HepG2 (cell line): ENCODE results near the gene VDAC1. TPM values are rescaled to one million over a fixed set of nuclear protein-coding genes. Genes with fewer than 3 reads are reported as not detected.

Source experiments
- ATAC-seq: fragments of 200-7000 bp; cut with Tn5 transposase; 3 replicates; pipeline ENCODE4 v1.9.1; 2020; ENCODE audit warnings: mild to moderate bottlenecking, moderate library complexity
- BruUV-seq: library from RNA; stranded (reverse); fragments of 400-500 nt; replicated peaks from 2 replicates; lab custom pipeline; 2021; lab: Mats Ljungman, UMichigan
- CTCF ChIA-PET: fragments of 300-600 bp; formaldehyde crosslinking; extraction: SDS; loops from one replicate; lab custom pipeline; 2021; ENCODE audit warnings: low total read pairs, inconsistent platforms, low intra/inter-chr PET ratio; lab: Yijun Ruan, JAX
- POLR2A ChIA-PET: fragments of 350-600 bp; sonication (Branson Sonifier 250); formaldehyde crosslinking; loops from one replicate; lab custom pipeline; 2020; ENCODE audit warnings: antibody characterized with exemption, inconsistent platforms; lab: Yijun Ruan, JAX
- DNase-seq: peaks from one replicate; pipeline ENCODE4 v3.0.0-alpha.2; 2015; ENCODE audit warnings: low spot score
- FAIRE-seq: peaks from 3 replicates; lab custom pipeline; 2011; peaks lifted over from hg19 to GRCh38; lab: Jason Lieb, UNC
- H2AFZ ChIP-seq: one replicate; pipeline ENCODE4 v1.6.1; 2011; ENCODE audit warnings: low read length, inconsistent platforms
- H3K27ac ChIP-seq: fragments of 300-600 bp; 3 replicates; pipeline ENCODE4 v1.8.0; 2011; ENCODE audit warnings: mixed run types, mild to moderate bottlenecking, mixed read lengths, low read length, inconsistent platforms; ENCODE audit not compliant: insufficient read depth; ENCODE audit errors: extremely low read length
- H3K27me3 ChIP-seq, 2 experiments: fragments of 200-600 bp in 1 of 2; 2 replicates in 1 of 2; 3 replicates in 1 of 2; pipeline versions ENCODE4 v1.6.0 to v1.8.0; 2011; ENCODE audit warnings: low read length in 2 of 2, mild to moderate bottlenecking in 2 of 2, moderate library complexity in 2 of 2, inconsistent platforms in 1 of 2; ENCODE audit not compliant: insufficient read depth in 2 of 2, control insufficient read depth in 1 of 2
- H3K36me3 ChIP-seq, 2 experiments: fragments of 200-600 bp in 1 of 2; replicated peaks in 1 of 2; 2 replicates in 1 of 2; 3 replicates in 1 of 2; pipeline versions ENCODE4 v1.5.1 to v1.8.0; 2011; ENCODE audit warnings: low read length in 2 of 2, inconsistent platforms in 1 of 2; ENCODE audit not compliant: insufficient read depth in 2 of 2, control insufficient read depth in 1 of 2
- H3K4me1 ChIP-seq: 2 replicates; pipeline ENCODE4 v1.5.1; 2012; ENCODE audit warnings: low read length, inconsistent platforms; ENCODE audit not compliant: insufficient read depth
- H3K4me2 ChIP-seq: 2 replicates; pipeline ENCODE4 v1.6.0; 2011; ENCODE audit warnings: low read depth, low read length, inconsistent platforms
- H3K4me3 ChIP-seq, 3 experiments: fragments of 200-600 bp in 1 of 3; sonication (generic), shearing (Covaris generic) in 1 of 3; replicated peaks in 1 of 3; 2 replicates each; pipeline ENCODE4 v1.5.1; 2011 to 2016; ENCODE audit warnings: low read length in 3 of 3, inconsistent platforms in 2 of 3, low read depth in 2 of 3, mild to moderate bottlenecking in 2 of 3, control low read depth in 1 of 3, mixed read lengths in 1 of 3; ENCODE audit not compliant: insufficient read depth in 1 of 3
- H3K79me2 ChIP-seq: one replicate; pipeline ENCODE4 v1.6.1; 2011; ENCODE audit warnings: low read length, inconsistent platforms; ENCODE audit not compliant: insufficient read depth
- H3K9ac ChIP-seq: 2 replicates; pipeline ENCODE4 v1.6.0; 2011; ENCODE audit warnings: mild to moderate bottlenecking, low read depth, low read length, inconsistent platforms; ENCODE audit not compliant: insufficient read depth
- H3K9me3 ChIP-seq: 2 replicates; pipeline ENCODE4 v1.5.1; 2012; ENCODE audit warnings: mild to moderate bottlenecking, low read length
- H4K20me1 ChIP-seq: 2 replicates; pipeline ENCODE4 v1.6.0; 2011; ENCODE audit warnings: inconsistent platforms, mild to moderate bottlenecking, low read length, moderate library complexity; ENCODE audit not compliant: insufficient read depth
- FOXM1 ChIP-seq: sonication (generic); formaldehyde crosslinking; IDR thresholded peaks from 2 replicates; pipeline ENCODE4 v1.5.0; 2020; ENCODE audit warnings: missing genetic modification reagents
- HNRNPL ChIP-seq: fragments of 200-400 bp; formaldehyde crosslinking; IDR thresholded peaks from 2 replicates; pipeline ENCODE4 v1.6.1; 2017; ENCODE audit warnings: mild to moderate bottlenecking, low read depth, low read length
- MZF1 ChIP-seq: sonication (generic); formaldehyde crosslinking; IDR thresholded peaks from 2 replicates; pipeline ENCODE4 v1.8.1; 2023; ENCODE audit warnings: mild to moderate bottlenecking, missing genetic modification reagents, borderline replicate concordance
- ZBTB21 ChIP-seq: sonication (generic); formaldehyde crosslinking; IDR thresholded peaks from 2 replicates; pipeline ENCODE4 v1.4.0; 2020; ENCODE audit warnings: missing genetic modification reagents
- WGBS: methylation state at CpG from one replicate; pipeline ENCODE4 v1.1.6; 2017; ENCODE audit warnings: low lambda C conversion rate; 5-methylcytosine and 5-hydroxymethylcytosine counted together
- in situ Hi-C: cut with HindIII; loops from 2 replicates; pipeline ENCODE4 v1.10.0; 2017; ENCODE audit warnings: low pct_unique_long_range_greater_than_20kb; ENCODE audit not compliant: extremely low pct_ligation_motif_present
- intact Hi-C: fragments of 100-400 bp; cut with micrococcal nuclease; formaldehyde crosslinking; loops from one replicate; pipeline ENCODE4 v1.10.0; 2022; ENCODE audit not compliant: unreplicated experiment
- polyA plus RNA-seq, 8 experiments: library from polyadenylated mRNA; depleted of rRNA in 3 of 8; stranded (reverse) in 7 of 8; unstranded in 1 of 8; fragments of >200 nt; fragmentation: Illumina TruSeq in 4 of 8; extraction: Trizol in 4 of 8; gene quantifications; 2 replicates each; pipeline versions ENCODE4 v1.2.1 to v1.2.3, GENCODE V29; 2011 to 2016; ENCODE audit warnings: low read depth in 4 of 8, missing spikeins in 1 of 8, mixed read lengths in 1 of 8; ENCODE audit not compliant: insufficient read depth in 1 of 8
- total RNA-seq, 5 experiments: library from RNA; depleted of rRNA; stranded (reverse); fragments of >200 nt; fragmentation: Illumina TruSeq; extraction: Trizol; gene quantifications; 2 replicates each; pipeline ENCODE4 v1.2.3, GENCODE V29; 2016; ENCODE audit warnings: low read depth in 1 of 5
- TF ChIP-seq, protein P1 (sequence below): sonication (generic); formaldehyde crosslinking; IDR thresholded peaks from 2 replicates; pipeline ENCODE4 v1.4.0; 2020; ENCODE audit warnings: mild to moderate bottlenecking, missing genetic modification reagents
- TF ChIP-seq, protein P2 (sequence below): sonication (generic); formaldehyde crosslinking; IDR thresholded peaks from 2 replicates; pipeline ENCODE4 v1.4.0; 2020; ENCODE audit warnings: missing genetic modification reagents

Gene VDAC1
- total and polyA plus RNA-seq, 2 of the 13 experiments (the other 11 are each of a cell fraction or from before 2014, with no cell fraction given): 112 to 380 TPM

DNA sequence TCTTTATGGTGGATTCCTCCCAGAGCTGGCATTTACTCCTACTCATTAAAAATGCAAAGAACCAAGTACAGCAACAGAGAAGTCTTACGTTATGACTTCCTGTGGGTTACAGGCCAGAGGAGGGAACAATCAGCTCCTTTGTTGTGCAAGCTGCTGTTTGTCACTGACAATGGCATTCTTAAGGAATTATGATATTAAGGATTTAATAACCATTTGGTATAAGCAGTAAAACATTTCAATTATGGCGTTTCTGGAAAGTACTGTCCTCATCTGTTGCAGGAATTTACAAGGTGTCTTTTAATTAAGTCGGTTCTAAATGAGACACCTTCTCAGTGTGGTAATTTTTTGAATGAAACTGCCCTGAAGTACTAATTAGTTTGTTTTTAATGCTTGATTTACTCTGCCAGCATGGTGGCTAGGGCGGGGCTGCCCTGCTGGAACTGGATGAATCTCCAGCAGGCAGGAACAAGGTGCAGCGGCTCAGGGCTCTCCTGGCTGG is 49.1 kb upstream of the VDAC1 start:
- in situ Hi-C loops: no loop called here
- BruUV-seq: no TSS peak
- FAIRE-seq (no peak), DNase-seq (no peak), ATAC-seq (peak; percentile 30; the same call in 2 of the 3 replicates)
- H3K36me3 ChIP-seq: no peaks in the 10 kb centered on the region
- H3K4me2 ChIP-seq: 0 out of 2 replicates have a peak overlapping the region, but pooled peaks have one; percentile 11
- TF ChIP-seq, protein P1, sequence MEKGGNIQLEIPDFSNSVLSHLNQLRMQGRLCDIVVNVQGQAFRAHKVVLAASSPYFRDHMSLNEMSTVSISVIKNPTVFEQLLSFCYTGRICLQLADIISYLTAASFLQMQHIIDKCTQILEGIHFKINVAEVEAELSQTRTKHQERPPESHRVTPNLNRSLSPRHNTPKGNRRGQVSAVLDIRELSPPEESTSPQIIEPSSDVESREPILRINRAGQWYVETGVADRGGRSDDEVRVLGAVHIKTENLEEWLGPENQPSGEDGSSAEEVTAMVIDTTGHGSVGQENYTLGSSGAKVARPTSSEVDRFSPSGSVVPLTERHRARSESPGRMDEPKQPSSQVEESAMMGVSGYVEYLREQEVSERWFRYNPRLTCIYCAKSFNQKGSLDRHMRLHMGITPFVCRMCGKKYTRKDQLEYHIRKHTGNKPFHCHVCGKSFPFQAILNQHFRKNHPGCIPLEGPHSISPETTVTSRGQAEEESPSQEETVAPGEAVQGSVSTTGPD: no peak
- TF ChIP-seq, protein P2, sequence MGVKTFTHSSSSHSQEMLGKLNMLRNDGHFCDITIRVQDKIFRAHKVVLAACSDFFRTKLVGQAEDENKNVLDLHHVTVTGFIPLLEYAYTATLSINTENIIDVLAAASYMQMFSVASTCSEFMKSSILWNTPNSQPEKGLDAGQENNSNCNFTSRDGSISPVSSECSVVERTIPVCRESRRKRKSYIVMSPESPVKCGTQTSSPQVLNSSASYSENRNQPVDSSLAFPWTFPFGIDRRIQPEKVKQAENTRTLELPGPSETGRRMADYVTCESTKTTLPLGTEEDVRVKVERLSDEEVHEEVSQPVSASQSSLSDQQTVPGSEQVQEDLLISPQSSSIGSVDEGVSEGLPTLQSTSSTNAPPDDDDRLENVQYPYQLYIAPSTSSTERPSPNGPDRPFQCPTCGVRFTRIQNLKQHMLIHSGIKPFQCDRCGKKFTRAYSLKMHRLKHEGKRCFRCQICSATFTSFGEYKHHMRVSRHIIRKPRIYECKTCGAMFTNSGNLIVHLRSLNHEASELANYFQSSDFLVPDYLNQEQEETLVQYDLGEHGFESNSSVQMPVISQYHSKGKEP (CRISPR knock-in tag): no peak
- no peak for TF ChIP-seq FOXM1 (CRISPR knock-in tag)
- no peak for TF ChIP-seq MZF1
- no peak for TF ChIP-seq ZBTB21 (CRISPR knock-in tag)
- no peak for TF ChIP-seq HNRNPL
- no peak overlapping the region for H3K9ac ChIP-seq
- H3K79me2 ChIP-seq: no peaks in the 10 kb centered on the region
- H3K4me1 ChIP-seq: peaks cover 33% of the 10 kb centered on the region
- H3K27ac ChIP-seq: no peak overlapping the region
- no peak overlapping the region for H3K4me3 ChIP-seq
- 48% methylated on average over 5 of the region's 5 CpGs for WGBS
- H4K20me1 ChIP-seq: no peaks in the 10 kb centered on the region
- intact Hi-C loops: no loop called here
- no peaks in the 10 kb centered on the region for H3K9me3 ChIP-seq
- H2AFZ ChIP-seq: no peak overlapping the region
- ChIA-PET POLR2A (interaction anchor here (0.6 to 0.9 kb wide), 3 partner anchors 36 to 471 kb away, joined by 3 to 4 read pairs (median 3); no protein-coding TSS in a partner anchor), CTCF (no interaction called here)
- no peaks in the 10 kb centered on the region for H3K27me3 ChIP-seq
